Measurements from ENCODE around the gene LRCH2. TPM values are rescaled to one million over a fixed set of nuclear protein-coding genes. Genes with fewer than 3 reads are reported as not detected.

Gene LRCH2
- total and polyA plus RNA-seq, 9 of the 15 experiments (the other 6 are each of a cell fraction or from before 2014, with no cell fraction given): 1.4 to 7.2 (median 2.9) TPM

DNA sequence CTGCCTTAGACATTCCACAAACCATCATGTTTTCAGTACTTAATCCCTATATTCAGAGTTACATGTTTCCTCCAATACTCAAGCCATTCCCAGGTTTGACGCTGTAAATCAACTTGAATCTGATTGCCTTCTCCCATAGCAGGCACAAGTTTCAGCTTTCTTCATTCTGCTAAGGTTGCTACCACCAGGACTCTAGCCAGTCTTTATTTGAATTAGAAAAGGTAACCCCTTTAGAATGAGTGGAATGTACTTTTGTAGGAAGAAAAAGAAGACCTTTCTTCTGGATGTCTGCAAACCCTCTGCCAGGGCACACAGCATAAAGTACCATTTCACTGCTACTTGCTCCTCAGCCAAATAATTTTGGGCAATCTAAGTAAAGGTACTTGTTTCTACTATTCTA, 55.4 kb downstream of the LRCH2 start (continued):
- TF ChIP-seq, protein P1, sequence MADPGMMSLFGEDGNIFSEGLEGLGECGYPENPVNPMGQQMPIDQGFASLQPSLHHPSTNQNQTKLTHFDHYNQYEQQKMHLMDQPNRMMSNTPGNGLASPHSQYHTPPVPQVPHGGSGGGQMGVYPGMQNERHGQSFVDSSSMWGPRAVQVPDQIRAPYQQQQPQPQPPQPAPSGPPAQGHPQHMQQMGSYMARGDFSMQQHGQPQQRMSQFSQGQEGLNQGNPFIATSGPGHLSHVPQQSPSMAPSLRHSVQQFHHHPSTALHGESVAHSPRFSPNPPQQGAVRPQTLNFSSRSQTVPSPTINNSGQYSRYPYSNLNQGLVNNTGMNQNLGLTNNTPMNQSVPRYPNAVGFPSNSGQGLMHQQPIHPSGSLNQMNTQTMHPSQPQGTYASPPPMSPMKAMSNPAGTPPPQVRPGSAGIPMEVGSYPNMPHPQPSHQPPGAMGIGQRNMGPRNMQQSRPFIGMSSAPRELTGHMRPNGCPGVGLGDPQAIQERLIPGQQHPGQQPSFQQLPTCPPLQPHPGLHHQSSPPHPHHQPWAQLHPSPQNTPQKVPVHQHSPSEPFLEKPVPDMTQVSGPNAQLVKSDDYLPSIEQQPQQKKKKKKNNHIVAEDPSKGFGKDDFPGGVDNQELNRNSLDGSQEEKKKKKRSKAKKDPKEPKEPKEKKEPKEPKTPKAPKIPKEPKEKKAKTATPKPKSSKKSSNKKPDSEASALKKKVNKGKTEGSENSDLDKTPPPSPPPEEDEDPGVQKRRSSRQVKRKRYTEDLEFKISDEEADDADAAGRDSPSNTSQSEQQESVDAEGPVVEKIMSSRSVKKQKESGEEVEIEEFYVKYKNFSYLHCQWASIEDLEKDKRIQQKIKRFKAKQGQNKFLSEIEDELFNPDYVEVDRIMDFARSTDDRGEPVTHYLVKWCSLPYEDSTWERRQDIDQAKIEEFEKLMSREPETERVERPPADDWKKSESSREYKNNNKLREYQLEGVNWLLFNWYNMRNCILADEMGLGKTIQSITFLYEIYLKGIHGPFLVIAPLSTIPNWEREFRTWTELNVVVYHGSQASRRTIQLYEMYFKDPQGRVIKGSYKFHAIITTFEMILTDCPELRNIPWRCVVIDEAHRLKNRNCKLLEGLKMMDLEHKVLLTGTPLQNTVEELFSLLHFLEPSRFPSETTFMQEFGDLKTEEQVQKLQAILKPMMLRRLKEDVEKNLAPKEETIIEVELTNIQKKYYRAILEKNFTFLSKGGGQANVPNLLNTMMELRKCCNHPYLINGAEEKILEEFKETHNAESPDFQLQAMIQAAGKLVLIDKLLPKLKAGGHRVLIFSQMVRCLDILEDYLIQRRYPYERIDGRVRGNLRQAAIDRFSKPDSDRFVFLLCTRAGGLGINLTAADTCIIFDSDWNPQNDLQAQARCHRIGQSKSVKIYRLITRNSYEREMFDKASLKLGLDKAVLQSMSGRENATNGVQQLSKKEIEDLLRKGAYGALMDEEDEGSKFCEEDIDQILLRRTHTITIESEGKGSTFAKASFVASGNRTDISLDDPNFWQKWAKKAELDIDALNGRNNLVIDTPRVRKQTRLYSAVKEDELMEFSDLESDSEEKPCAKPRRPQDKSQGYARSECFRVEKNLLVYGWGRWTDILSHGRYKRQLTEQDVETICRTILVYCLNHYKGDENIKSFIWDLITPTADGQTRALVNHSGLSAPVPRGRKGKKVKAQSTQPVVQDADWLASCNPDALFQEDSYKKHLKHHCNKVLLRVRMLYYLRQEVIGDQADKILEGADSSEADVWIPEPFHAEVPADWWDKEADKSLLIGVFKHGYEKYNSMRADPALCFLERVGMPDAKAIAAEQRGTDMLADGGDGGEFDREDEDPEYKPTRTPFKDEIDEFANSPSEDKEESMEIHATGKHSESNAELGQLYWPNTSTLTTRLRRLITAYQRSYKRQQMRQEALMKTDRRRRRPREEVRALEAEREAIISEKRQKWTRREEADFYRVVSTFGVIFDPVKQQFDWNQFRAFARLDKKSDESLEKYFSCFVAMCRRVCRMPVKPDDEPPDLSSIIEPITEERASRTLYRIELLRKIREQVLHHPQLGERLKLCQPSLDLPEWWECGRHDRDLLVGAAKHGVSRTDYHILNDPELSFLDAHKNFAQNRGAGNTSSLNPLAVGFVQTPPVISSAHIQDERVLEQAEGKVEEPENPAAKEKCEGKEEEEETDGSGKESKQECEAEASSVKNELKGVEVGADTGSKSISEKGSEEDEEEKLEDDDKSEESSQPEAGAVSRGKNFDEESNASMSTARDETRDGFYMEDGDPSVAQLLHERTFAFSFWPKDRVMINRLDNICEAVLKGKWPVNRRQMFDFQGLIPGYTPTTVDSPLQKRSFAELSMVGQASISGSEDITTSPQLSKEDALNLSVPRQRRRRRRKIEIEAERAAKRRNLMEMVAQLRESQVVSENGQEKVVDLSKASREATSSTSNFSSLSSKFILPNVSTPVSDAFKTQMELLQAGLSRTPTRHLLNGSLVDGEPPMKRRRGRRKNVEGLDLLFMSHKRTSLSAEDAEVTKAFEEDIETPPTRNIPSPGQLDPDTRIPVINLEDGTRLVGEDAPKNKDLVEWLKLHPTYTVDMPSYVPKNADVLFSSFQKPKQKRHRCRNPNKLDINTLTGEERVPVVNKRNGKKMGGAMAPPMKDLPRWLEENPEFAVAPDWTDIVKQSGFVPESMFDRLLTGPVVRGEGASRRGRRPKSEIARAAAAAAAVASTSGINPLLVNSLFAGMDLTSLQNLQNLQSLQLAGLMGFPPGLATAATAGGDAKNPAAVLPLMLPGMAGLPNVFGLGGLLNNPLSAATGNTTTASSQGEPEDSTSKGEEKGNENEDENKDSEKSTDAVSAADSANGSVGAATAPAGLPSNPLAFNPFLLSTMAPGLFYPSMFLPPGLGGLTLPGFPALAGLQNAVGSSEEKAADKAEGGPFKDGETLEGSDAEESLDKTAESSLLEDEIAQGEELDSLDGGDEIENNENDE (IDR thresholded peaks at IDR 0.05; ENCODE audit: low read depth, low read length): no peak
- no peak for TF ChIP-seq ZNF217 (CRISPR knock-in tag; IDR thresholded peaks at IDR 0.05)

Measured in K562 (cell line).